Dedifferentiated amniotic fluid mesenchymal stem cell (primary cell): ENCODE data around the gene SETDB2.
"Not testable (repeated sequence)": the region's sequence is repeated elsewhere in the genome, so short reads cannot be mapped to it uniquely, and the experiment has no call there.

Experiments used
- DNase-seq: peaks from one replicate; pipeline ENCODE4 v3.0.0-alpha.2; 2016; ENCODE audit errors: extremely low spot score

Gene SETDB2

GRCh38 chr13:49466292-49466838, 22.3 kb downstream of the SETDB2 start:
- no peak for DNase-seq

- no peak for DNase-seq
Measured at GRCh38 chr13:49472186-49472585, 28.1 kb downstream of the SETDB2 start.

GRCh38 chr13:49476529-49476928, 32.5 kb downstream of the SETDB2 start:
- DNase-seq: no peak

- no peak for DNase-seq
Measured at GRCh38 chr13:49481788-49482187, 37.7 kb downstream of the SETDB2 start.

GRCh38 chr13:49488563-49488962, 44.5 kb downstream of the SETDB2 start:
- no peak for DNase-seq

GRCh38 chr13:49494645-49495044, 50.6 kb downstream of the SETDB2 start:
- DNase-seq: no peak

- peak; percentile 64 for DNase-seq
Measured at GRCh38 chr13:49495783-49496762, 52.0 kb downstream of the SETDB2 start, which contains the start of gene PHF11. Gene PHF11, plus strand, starts transcription at chr13:49495953. Its CDS starts 49 bp downstream, at chr13:49496002.

- DNase-seq: not testable (repeated sequence)
Measured at GRCh38 chr13:49496837-49497236, 52.8 kb downstream of the SETDB2 start.

- DNase-seq: no peak
Measured at GRCh38 chr13:49497272-49497671, 53.2 kb downstream of the SETDB2 start.

- DNase-seq: no peak
Measured at GRCh38 chr13:49498206-49498605, 54.1 kb downstream of the SETDB2 start.

- DNase-seq: peak; percentile 72
Measured at GRCh38 chr13:49499889-49500660, 56.0 kb downstream of the SETDB2 start.

GRCh38 chr13:49502954-49503353, 58.9 kb downstream of the SETDB2 start:
- no peak for DNase-seq

- no peak for DNase-seq
Measured at GRCh38 chr13:49503951-49504350, 59.9 kb downstream of the SETDB2 start.

GRCh38 chr13:49512578-49512977, 68.5 kb downstream of the SETDB2 start:
- no peak for DNase-seq

- no peak for DNase-seq
Measured at GRCh38 chr13:49516467-49516866, 72.4 kb downstream of the SETDB2 start.

GRCh38 chr13:49517461-49517860, 73.4 kb downstream of the SETDB2 start:
- no peak for DNase-seq

GRCh38 chr13:49521224-49521623, 77.2 kb downstream of the SETDB2 start:
- DNase-seq: no peak

GRCh38 chr13:49524740-49525501, 80.8 kb downstream of the SETDB2 start:
- no peak for DNase-seq

- no peak for DNase-seq
Measured at GRCh38 chr13:49527123-49527522, 83.0 kb downstream of the SETDB2 start.

- DNase-seq: no peak
Measured at GRCh38 chr13:49528161-49528560, 84.1 kb downstream of the SETDB2 start.

- no peak for DNase-seq
Measured at GRCh38 chr13:49530457-49530856, 86.4 kb downstream of the SETDB2 start.

- no peak for DNase-seq
Measured at GRCh38 chr13:49532593-49532992, 88.5 kb downstream of the SETDB2 start.
